Measurements from ENCODE around the gene TLE5. TPM values are rescaled to one million over a fixed set of nuclear protein-coding genes. Genes with fewer than 3 reads are reported as not detected.

TLE5 gene
- total RNA-seq, 4 donors from 2014 or later: 339 to 403 (median 382) TPM

GRCh38 chr19:3073931-3074595 lies 11.8 kb upstream of the TLE5 start:
- no peak overlapping the region for H3K4me3 ChIP-seq
- no peaks in the 10 kb centered on the region for H3K27me3 ChIP-seq
- no peaks in the 10 kb centered on the region for H3K9me3 ChIP-seq
- TF ChIP-seq EP300 (IDR thresholded peaks at IDR 0.05) (no peak), CTCF (IDR thresholded peaks at IDR 0.05) (no peak), POLR2AphosphoS5 (IDR thresholded peaks at IDR 0.05) (no peak), POLR2A (IDR thresholded peaks at IDR 0.05) (no peak)
- H3K36me3 ChIP-seq: no peaks in the 10 kb centered on the region
- H3K27ac ChIP-seq: no peak overlapping the region
- WGBS: 77% methylated on average over 6 of the region's 8 CpGs
- H3K4me1 ChIP-seq: peaks cover 10% of the 10 kb centered on the region
- no peak for DNase-seq (ENCODE audit: low spot score in 2 of 2)

GRCh38 chr19:3073159-3073563 lies 10.9 kb upstream of the TLE5 start:
- no peaks in the 10 kb centered on the region for H3K9me3 ChIP-seq
- 38% methylated on average over 3 of the region's 3 CpGs for WGBS
- no peak overlapping the region for H3K4me3 ChIP-seq
- H3K36me3 ChIP-seq: no peaks in the 10 kb centered on the region
- H3K27ac ChIP-seq: no peak overlapping the region
- no peak for DNase-seq (ENCODE audit: low spot score in 2 of 2)
- H3K4me1 ChIP-seq: peaks cover 10% of the 10 kb centered on the region
- TF ChIP-seq POLR2AphosphoS5 (IDR thresholded peaks at IDR 0.05) (no peak), CTCF (IDR thresholded peaks at IDR 0.05) (no peak), POLR2A (IDR thresholded peaks at IDR 0.05) (no peak), EP300 (IDR thresholded peaks at IDR 0.05) (no peak)
- no peaks in the 10 kb centered on the region for H3K27me3 ChIP-seq

- WGBS: 71% methylated on average over 4 of the region's 4 CpGs
- no peak for TF ChIP-seq EP300 (IDR thresholded peaks at IDR 0.05)
- TF ChIP-seq POLR2A (IDR thresholded peaks at IDR 0.05): no peak
- no peak for TF ChIP-seq CTCF (IDR thresholded peaks at IDR 0.05)
- no peak for TF ChIP-seq POLR2AphosphoS5 (IDR thresholded peaks at IDR 0.05)
These were observed 9.5 kb upstream of the TLE5 start for GRCh38 chr19:3071768-3072167.

GRCh38 chr19:3068071-3068470 lies 5.8 kb upstream of the TLE5 start:
- WGBS: 79% methylated on average over 7 of the region's 21 CpGs
- DNase-seq (ENCODE audit: low spot score in 2 of 2): no peak
- Histone ChIP-seq H3K4me1 (peaks cover 3% of the 10 kb centered on the region), H3K36me3 (no peaks in the 10 kb centered on the region), H3K4me3 (no peak overlapping the region), H3K27ac (no peak overlapping the region), H3K27me3 (no peaks in the 10 kb centered on the region), H3K9me3 (no peaks in the 10 kb centered on the region)
- TF ChIP-seq POLR2A (IDR thresholded peaks at IDR 0.05): no peak
- TF ChIP-seq CTCF (IDR thresholded peaks at IDR 0.05): no peak
- TF ChIP-seq EP300 (IDR thresholded peaks at IDR 0.05): no peak
- TF ChIP-seq POLR2AphosphoS5 (IDR thresholded peaks at IDR 0.05): no peak

More at GRCh38 chr19:3071768-3072167, 9.5 kb upstream of the TLE5 start:
- Histone ChIP-seq H3K4me1 (peaks cover 10% of the 10 kb centered on the region), H3K27ac (no peak overlapping the region), H3K9me3 (no peaks in the 10 kb centered on the region), H3K36me3 (no peaks in the 10 kb centered on the region), H3K27me3 (no peaks in the 10 kb centered on the region), H3K4me3 (no peak overlapping the region)
- no peak for DNase-seq (ENCODE audit: low spot score in 2 of 2)

- no peaks in the 10 kb centered on the region for H3K9me3 ChIP-seq
- no peaks in the 10 kb centered on the region for H3K27me3 ChIP-seq
- H3K36me3 ChIP-seq: no peaks in the 10 kb centered on the region
- H3K4me3 ChIP-seq: no peak overlapping the region
- no peak overlapping the region for H3K27ac ChIP-seq
- TF ChIP-seq POLR2AphosphoS5 (IDR thresholded peaks at IDR 0.05) (no peak), CTCF (IDR thresholded peaks at IDR 0.05) (no peak), POLR2A (IDR thresholded peaks at IDR 0.05) (no peak), EP300 (IDR thresholded peaks at IDR 0.05) (no peak)
- DNase-seq (ENCODE audit: low spot score in 2 of 2): no peak
- H3K4me1 ChIP-seq: peaks cover 8% of the 10 kb centered on the region
- WGBS: 88% methylated on average over 9 of the region's 9 CpGs
These were observed 5.3 kb upstream of the TLE5 start for GRCh38 chr19:3067563-3067962.

Data from suprapubic skin (tissue), 4 donors.